GM18502 (cell line): ENCODE results near the gene ATP6V1G1.

Experiments
- ATAC-seq: cut with Tn5 transposase; IDR thresholded peaks from one replicate; pipeline ENCODE4 v1.9.1; 2021; ENCODE audit warnings: mild to moderate bottlenecking; ENCODE audit not compliant: unreplicated experiment, poor library complexity

The ATP6V1G1 gene

GRCh38 chr9:114587345-114588202, at the start of gene ATP6V1G1:
ATP6V1G1 (plus strand) TSS chr9:114587769; CDS start chr9:114587839, 70 bp downstream.
- peak; percentile 94 for ATAC-seq

GRCh38 chr9:114538241-114538640, 49.3 kb upstream of the ATP6V1G1 start:
- ATAC-seq, result peak; percentile 79

GRCh38 chr9:114539701-114540380, 47.7 kb upstream of the ATP6V1G1 start:
- no peak for ATAC-seq

GRCh38 chr9:114545055-114545454, 42.5 kb upstream of the ATP6V1G1 start:
- no peak for ATAC-seq

- ATAC-seq, result no peak
These were observed 40.7 kb upstream of the ATP6V1G1 start for GRCh38 chr9:114546851-114547250.

- ATAC-seq, result no peak
These were observed 37.8 kb upstream of the ATP6V1G1 start for GRCh38 chr9:114549697-114550330.

- no peak for ATAC-seq
These were observed 35.6 kb upstream of the ATP6V1G1 start for GRCh38 chr9:114551750-114552685.

- ATAC-seq, result no peak
These were observed 34.9 kb upstream of the ATP6V1G1 start for GRCh38 chr9:114552706-114553105.

- no peak for ATAC-seq
These were observed 34.4 kb upstream of the ATP6V1G1 start for GRCh38 chr9:114553202-114553601.

- no peak for ATAC-seq
These were observed 31.9 kb upstream of the ATP6V1G1 start for GRCh38 chr9:114555696-114556095.

- ATAC-seq, result no peak
These were observed 29.4 kb upstream of the ATP6V1G1 start for GRCh38 chr9:114558027-114558675.

GRCh38 chr9:114559830-114560513, 27.6 kb upstream of the ATP6V1G1 start:
- no peak for ATAC-seq

GRCh38 chr9:114560956-114561355, 26.6 kb upstream of the ATP6V1G1 start:
- no peak for ATAC-seq

GRCh38 chr9:114561771-114562170, 25.8 kb upstream of the ATP6V1G1 start:
- ATAC-seq, result no peak

GRCh38 chr9:114565204-114565603, 22.4 kb upstream of the ATP6V1G1 start:
- ATAC-seq, result no peak

GRCh38 chr9:114570742-114571141, 16.8 kb upstream of the ATP6V1G1 start:
- ATAC-seq, result no peak

GRCh38 chr9:114571391-114571790, 16.2 kb upstream of the ATP6V1G1 start:
- ATAC-seq, result no peak

GRCh38 chr9:114572199-114572598, 15.4 kb upstream of the ATP6V1G1 start:
- ATAC-seq, result no peak

- ATAC-seq, result no peak
These were observed 13.1 kb upstream of the ATP6V1G1 start for GRCh38 chr9:114574438-114574837.
